ENCODE results near the gene UBR1.
"Not testable (repeated sequence)": the region's sequence is repeated elsewhere in the genome, so short reads cannot be mapped to it uniquely, and the experiment has no call there.

UBR1 gene

GRCh38 chr15:42903388-42904324 lies 202.2 kb downstream of the UBR1 start:
- no peak for DNase-seq

- not testable (repeated sequence) for DNase-seq
Observed at GRCh38 chr15:42893911-42894310, 211.9 kb downstream of the UBR1 start.
